NOMO-1 treated with DMSO at 0.1 percent for 48 hours (cell line): ENCODE data around the gene IL1RAPL2.
"Not testable (repeated sequence)": the region's sequence is repeated elsewhere in the genome, so short reads cannot be mapped to it uniquely, and the experiment has no call there.

Experiments used
- DNase-seq: peaks from one replicate; lab custom pipeline; 2025; ENCODE audit not compliant: unreplicated experiment; lab: John Stamatoyannopoulos, UW

The IL1RAPL2 gene

DNA sequence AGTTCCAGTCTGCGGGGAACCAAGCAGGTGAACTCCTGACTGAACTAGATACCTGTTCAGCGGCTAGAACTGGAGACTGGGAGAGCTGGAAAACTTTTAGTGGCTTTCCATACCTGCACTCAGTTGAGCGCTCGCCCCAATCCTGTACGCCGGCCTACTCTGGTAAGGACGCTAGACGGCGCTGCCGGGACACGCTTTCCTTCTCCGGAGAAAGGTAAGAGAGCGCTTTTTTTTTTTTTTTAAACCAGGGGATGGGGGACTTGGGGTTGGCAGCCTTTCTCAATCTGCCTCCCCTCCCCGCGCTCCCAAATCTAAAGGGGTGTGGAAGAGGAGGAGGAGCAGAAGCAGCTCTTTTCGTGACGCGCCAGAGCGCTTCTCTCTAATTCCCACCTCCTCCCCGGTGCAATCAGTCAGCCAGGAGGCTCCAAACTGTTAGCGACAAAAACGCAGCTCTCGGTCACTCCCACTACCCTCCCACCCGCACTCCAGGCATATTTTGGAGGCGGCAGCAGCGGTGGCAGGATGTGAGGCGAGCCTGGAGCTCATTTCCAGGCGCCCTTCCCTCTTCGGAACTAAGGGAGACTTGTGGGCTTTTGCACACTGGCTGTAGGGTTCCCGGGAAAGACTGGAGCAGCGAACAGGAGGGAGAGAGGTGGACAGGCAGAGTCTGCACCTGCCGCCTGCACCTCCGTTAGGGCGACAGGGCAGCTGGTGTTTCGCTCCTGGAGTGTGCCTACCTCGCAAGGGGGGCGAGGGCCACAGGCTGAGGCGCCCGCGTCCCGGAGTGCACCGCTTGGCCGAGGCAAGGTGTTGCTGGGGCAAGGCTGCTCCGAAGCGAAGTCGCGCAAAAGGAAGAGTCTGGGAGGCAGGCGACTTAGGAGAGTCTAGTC lies at the start of gene IL1RAPL2:
Gene IL1RAPL2 (plus strand): TSS at position 409 of the 890 bp plus-strand sequence.
- peak; percentile 25 for DNase-seq

- no peak for DNase-seq
These were observed 43.6 kb upstream of the IL1RAPL2 start for GRCh38 chrX:104522386-104522785.

DNA sequence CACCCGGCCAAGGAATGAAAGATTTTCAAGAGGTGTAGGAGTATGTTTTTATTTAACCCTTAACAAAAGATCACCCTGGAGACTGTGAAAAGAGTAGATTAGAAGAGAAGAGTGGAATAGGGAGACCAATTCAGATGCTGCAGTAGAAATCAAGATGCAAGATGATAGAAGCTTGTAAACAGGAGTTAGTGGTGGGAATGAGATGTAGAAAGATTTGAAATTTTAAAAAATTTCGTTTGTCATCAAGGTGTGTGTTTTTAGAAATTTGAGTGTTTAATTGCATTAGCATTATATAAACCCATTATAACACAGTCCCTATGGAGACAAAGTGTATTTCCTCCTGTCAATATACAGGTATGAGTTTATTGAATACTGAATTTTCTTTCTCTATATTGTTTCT lies 42.1 kb upstream of the IL1RAPL2 start:
- no peak for DNase-seq

GRCh38 chrX:104539081-104539480 lies 26.9 kb upstream of the IL1RAPL2 start:
- no peak for DNase-seq

DNA sequence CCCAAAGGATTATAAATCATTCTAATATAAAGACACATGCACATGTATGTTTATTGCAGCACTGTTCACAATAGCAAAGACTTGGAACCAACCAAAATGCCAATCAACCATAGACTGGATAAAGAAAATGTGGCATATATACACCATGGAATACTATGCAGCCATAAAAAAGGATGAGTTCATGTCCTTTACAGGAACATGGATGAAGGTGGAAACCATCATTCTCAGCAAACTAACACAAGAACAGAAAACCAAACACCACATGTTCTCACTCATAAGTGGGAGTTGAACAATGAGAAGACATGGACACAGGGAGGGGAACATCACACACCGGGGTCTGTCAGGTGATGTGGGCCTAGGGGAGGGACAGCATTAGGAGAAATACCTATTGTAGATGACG lies 23.6 kb upstream of the IL1RAPL2 start:
- not testable (repeated sequence) for DNase-seq

DNA sequence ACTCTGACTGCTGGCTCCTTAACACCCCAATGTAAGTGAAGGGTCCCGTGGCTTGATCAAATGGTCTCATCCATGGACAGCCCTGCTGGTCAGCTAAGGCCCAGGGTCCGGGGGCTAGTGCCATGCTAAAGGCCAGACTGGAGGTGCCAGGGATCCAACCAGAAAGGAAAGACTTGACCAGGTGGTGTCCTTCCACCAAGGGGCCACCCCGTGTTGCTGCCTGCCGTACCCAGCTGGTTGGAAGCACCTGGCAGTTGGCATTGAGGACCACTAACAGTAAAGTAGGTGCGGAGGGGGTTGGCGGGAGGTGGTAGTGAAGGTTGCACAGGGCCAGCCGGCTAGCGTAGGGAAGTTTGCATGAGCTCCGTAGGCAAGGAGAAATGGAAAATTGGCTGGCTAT lies 1.7 kb upstream of the IL1RAPL2 start:
- DNase-seq = no peak

DNA sequence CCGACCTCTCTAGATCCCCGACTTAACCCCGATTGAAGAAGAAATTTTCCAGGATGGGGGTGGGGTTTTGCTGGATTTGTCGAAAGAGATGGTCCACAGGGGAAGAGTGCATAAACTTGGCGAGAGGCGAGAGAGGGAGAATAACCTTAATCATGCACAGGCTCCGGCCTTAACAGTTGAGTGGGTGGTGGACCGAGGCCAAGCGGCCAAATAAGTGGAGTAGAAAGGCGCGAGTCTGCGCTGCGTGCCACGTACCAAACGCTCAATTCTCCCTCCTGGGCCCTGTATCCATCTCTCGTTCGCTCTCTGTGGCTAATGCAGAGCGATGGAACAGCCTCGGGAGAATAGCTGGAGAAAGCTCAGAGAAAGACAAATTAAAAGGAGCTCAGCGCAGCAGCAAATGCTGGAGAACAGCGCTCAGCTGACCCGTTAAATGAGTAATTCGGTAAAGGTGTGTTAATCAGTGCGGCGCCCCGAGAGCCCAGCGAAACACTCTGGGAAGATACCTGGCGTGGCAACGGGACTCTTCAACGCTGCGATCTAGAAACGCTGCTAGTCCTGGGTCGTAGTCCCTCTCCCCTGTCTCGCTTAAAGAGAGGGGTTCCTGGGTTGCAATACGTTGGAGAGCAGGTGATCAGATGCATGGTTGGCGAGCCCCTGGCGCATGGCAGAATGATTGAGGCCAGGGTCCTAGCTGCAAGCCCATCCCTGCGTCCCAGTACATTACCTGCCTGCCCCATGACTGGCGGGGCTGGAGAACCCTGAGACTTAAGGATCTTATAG lies 887 bp upstream of the IL1RAPL2 start:
- no peak for DNase-seq

DNA sequence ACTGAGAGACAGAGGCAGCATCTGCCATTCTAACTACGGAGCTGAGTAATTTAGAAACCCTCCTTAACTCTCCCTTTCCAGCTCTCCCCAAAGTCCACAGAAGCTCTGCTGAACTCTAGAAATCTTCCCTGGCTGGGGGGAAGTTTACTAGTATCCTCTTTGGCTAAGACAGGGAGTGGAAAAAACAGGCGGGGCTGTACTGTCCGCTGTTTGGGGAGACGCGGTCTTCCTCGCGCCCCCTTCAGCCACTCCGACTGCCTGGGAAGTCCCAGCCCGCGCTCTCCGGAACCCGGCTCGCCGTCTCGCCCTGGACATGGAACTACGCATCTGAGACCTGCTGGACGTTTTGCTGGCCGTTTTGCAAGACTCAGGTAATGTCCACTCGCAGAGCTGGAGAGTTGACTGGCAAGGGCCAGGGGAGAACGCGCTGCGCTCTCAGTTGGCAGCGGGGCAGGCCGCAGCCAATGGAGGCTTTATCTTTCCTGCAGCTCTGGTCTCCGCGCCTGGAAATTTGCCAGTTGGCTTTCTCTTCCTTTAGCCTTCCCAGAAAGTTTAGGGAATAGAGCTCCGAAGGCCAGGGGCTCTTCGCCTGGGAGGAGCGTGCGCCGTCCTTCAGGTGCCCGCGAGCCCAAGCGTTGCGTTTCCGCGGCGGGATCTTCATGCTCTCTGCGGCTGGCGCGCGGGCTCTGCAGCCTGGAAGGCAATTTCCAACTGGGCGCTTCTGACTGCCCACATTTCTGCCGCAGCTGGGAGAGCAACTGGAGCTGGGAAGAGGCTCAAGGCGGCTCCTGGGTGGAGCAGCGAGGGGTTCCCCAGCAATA lies 892 bp downstream of the IL1RAPL2 start:
- DNase-seq = no peak

DNA sequence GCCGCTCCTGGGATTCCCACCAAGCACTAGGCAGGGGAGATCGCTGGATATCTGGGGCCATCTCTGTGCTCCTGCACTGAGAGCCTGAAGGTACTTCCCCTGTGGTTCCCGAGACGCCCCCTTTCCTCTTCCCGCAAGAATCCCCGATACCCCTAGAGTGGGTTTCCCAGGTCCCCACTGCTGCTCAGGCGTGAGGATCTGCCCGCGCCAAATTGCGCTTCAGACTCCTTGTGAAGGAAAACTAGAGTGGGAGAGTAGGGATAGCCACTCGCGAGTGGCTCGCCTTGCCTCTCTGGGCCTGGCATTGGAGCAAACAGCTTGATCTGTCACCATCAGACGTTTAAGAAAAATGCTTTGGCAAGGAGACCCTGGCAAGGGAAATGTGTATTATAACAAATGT lies 1.5 kb downstream of the IL1RAPL2 start:
- DNase-seq = no peak

GRCh38 chrX:104568304-104568915 lies 2.4 kb downstream of the IL1RAPL2 start:
- no peak for DNase-seq

GRCh38 chrX:104618106-104618895 lies 52.3 kb downstream of the IL1RAPL2 start:
- no peak for DNase-seq

DNA sequence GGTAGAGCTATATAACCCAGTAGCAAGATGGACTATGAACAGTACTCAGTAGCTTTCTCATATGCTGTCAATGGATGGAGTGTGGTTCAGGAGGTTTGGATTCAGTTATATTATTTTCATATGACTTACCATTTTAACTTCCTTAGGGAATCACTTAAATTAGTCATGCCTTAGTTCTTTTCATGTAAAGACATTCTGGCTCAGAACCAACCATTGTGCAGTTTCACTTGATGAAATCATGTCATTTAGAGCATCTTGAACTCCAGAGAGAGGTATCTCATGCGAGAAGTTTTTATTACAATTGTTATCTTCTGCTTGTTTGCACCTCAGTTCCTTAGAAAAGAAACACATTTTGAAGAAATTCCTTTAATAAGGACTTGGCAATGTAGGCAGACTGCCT lies 55.8 kb downstream of the IL1RAPL2 start:
- DNase-seq = no peak

DNA sequence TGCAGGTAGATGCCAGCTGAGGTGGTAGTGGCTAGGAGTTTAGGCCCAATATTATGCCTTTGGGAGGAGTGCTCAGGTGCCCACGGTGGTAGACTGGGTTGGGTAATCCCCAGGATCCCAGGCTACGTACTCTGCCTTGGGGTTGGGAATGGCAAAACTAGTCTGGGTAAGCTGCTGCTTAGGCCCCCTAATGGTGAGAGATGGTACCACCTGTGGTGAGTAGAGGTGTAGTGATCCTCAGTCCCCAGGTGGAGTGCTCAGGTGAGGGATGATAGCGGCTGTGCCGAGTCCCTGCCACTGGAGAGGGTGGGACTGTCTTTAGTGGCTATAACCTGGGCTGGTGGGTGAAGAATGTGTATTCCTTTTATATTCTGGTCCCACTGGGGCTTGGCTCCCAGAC lies 75.2 kb downstream of the IL1RAPL2 start:
- no peak for DNase-seq

GRCh38 chrX:104647084-104647483 lies 81.1 kb downstream of the IL1RAPL2 start:
- DNase-seq = no peak

GRCh38 chrX:104659005-104659744 lies 93.2 kb downstream of the IL1RAPL2 start:
- no peak for DNase-seq

DNA sequence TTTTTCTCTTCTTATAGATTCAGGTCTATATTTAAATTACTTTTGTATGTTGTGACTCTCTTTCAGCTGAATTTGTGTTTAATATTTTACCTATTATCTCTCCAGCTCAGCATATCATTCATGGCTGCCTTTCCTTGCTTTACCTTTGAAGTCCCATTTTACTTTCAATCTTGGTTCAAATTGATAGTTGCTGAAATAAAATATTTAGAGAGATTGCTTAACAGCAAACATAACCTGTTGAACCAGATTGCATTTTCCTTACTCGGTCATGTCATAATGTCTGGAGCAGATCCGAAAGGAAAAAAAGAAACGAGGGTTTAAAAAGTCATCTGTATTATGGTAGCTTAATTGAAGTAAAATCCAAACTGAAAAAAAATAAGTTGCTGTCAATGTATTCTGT lies 94.1 kb downstream of the IL1RAPL2 start:
- no peak for DNase-seq

- no peak for DNase-seq
These were observed 96.7 kb downstream of the IL1RAPL2 start for GRCh38 chrX:104662694-104663093.

GRCh38 chrX:104665691-104666090 lies 99.7 kb downstream of the IL1RAPL2 start:
- no peak for DNase-seq

DNA sequence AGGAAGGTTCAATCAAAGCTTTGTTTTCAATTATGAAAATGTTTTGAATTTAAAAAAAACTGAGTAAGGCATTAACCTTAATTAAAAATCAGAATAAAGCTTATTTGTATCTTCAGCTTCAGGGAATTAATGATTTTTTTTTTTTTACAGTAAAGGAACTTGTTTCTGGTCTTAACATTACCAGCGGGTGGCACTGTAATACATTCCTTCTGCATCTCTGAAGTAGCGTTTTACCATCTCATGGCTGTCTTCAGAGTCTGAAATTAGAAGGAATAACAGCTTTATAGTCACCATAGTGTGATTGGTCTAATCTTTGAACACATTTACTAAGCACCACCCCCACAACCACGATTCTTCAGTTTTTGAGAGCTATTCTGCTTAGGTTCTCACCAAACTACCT lies 102.6 kb downstream of the IL1RAPL2 start:
- DNase-seq = peak; percentile 30
